Body of pancreas (tissue), 4 donors: ENCODE data around the gene TSPAN18. TPM values are rescaled to one million over a fixed set of nuclear protein-coding genes. Genes with fewer than 3 reads are reported as not detected.

ENCODE experiments used
- ATAC-seq: fragments of 150-250 bp; one replicate; pipeline ENCODE4 v1.9.1; 2016
- DNase-seq, 4 donors: peaks; one replicate each; pipeline ENCODE4 v3.0.0-alpha.2; 2019
- H3K27ac ChIP-seq, 4 donors: fragments of 200-600 bp; sonication (generic); 1 replicate in 3 of 4; 2 replicates in 1 of 4; pipeline versions ENCODE4 v1.5.1 to v1.6.1; 2016 to 2019; ENCODE audit warnings: mild to moderate bottlenecking in 1 of 4, mixed read lengths in 1 of 4, moderate library complexity in 1 of 4
- H3K27me3 ChIP-seq, 2 donors: fragments of 200-600 bp; sonication (generic); one replicate each; pipeline ENCODE4 v1.6.0; 2016; ENCODE audit warnings: mild to moderate bottlenecking in 1 of 2
- H3K36me3 ChIP-seq, 2 donors: fragments of 200-600 bp; sonication (generic); replicated peaks in 1 of 2; 2 replicates each; pipeline ENCODE4 v1.5.1; 2016; ENCODE audit warnings: low read depth in 2 of 2; ENCODE audit not compliant: insufficient read depth in 1 of 2
- H3K4me1 ChIP-seq: fragments of 200-600 bp; sonication (generic); one replicate; pipeline ENCODE4 v1.6.0; 2016
- H3K4me3 ChIP-seq, 2 donors: fragments of 200-600 bp; sonication (generic); 1 replicate in 1 of 2; 2 replicates in 1 of 2; pipeline ENCODE4 v1.5.1; 2016 to 2019
- H3K9me3 ChIP-seq, 3 donors: fragments of 200-600 bp; sonication (generic); 1 replicate in 2 of 3; 2 replicates in 1 of 3; pipeline ENCODE4 v1.5.1; 2016
- POLR2A ChIP-seq, 3 donors: fragments of 450-650 bp; IDR thresholded peaks; one replicate each; pipeline ENCODE4 v1.6.1; 2016; ENCODE audit warnings: antibody characterized with exemption in 3 of 3, mild to moderate bottlenecking in 2 of 3
- WGBS, 2 donors: methylation state at CpG; one replicate each; pipeline ENCODE4 v1.1.5; 2017; 5-methylcytosine and 5-hydroxymethylcytosine counted together
- intact Hi-C: fragments of 100-400 bp; cut with DNase I; formaldehyde crosslinking; loops from one replicate; pipeline ENCODE4 v1.15.1; 2023
- total RNA-seq, 2 donors: library from RNA; depleted of rRNA; stranded (reverse); fragments of >200 nt; gene quantifications; one replicate each; pipeline ENCODE4 v1.1.0, GENCODE V29; 2016
- TF ChIP-seq, protein P1 (sequence below), 7 experiments: fragments of 450-650 bp in 4 of 7; fragments of 200-600 bp in 3 of 7; sonication (generic) in 3 of 7; IDR thresholded peaks; one replicate each; pipeline ENCODE4 v1.5.1; 2016 to 2019; ENCODE audit warnings: antibody characterized with exemption in 7 of 7

TSPAN18 gene
- total RNA-seq, 2 donors from 2014 or later = 2.1 to 3.0 TPM

DNA sequence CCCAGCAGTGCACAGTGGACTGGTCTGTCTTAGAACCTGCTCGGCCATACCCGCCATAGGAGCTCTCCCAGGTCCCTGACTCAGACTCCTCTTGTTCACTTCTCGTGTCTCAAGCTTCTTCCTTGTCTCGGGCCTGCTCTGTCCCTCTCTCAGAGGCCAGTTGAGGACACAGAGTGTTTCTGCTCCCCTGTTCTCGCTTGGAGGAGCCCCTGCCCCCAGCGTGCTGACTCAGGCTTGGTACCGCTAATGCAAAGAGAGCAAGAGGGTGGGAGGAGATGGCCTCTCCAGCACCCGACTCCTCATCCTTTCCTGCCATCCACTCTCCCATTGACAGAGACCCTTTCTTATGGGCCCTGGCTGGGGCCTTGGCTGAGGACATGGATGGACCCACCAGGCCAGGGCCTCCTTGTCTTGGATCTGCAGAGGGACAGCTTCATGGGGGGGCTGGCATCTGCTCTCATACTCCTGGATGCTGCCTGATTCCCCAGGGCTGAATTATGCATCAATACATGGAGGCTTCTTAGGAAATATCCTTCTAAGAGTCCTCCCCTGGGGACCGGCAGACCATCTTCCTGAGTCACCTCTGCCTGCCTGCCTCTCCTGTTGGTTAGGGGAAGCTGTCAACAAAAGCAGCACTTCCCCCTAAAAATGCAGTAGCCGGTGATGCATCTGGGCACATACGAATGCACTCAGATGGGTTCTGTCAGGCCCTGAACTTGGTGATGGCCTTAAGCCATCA lies 15.9 kb downstream of the TSPAN18 start:
- intact Hi-C loops = no loop called here
- no peaks in the 10 kb centered on the region for H3K9me3 ChIP-seq
- H3K27ac ChIP-seq = no peak overlapping the region
- no peaks in the 10 kb centered on the region for H3K27me3 ChIP-seq
- no peak for ATAC-seq
- H3K4me3 ChIP-seq = no peak overlapping the region
- H3K4me1 ChIP-seq = no peaks in the 10 kb centered on the region
- no peak for DNase-seq
- 67 to 84% methylated on average over 8 to 11 of the region's 11 CpGs for WGBS, 2 donors
- TF ChIP-seq POLR2A (IDR thresholded peaks at IDR 0.05) = no peak
- TF ChIP-seq, protein P1, sequence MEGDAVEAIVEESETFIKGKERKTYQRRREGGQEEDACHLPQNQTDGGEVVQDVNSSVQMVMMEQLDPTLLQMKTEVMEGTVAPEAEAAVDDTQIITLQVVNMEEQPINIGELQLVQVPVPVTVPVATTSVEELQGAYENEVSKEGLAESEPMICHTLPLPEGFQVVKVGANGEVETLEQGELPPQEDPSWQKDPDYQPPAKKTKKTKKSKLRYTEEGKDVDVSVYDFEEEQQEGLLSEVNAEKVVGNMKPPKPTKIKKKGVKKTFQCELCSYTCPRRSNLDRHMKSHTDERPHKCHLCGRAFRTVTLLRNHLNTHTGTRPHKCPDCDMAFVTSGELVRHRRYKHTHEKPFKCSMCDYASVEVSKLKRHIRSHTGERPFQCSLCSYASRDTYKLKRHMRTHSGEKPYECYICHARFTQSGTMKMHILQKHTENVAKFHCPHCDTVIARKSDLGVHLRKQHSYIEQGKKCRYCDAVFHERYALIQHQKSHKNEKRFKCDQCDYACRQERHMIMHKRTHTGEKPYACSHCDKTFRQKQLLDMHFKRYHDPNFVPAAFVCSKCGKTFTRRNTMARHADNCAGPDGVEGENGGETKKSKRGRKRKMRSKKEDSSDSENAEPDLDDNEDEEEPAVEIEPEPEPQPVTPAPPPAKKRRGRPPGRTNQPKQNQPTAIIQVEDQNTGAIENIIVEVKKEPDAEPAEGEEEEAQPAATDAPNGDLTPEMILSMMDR (IDR thresholded peaks at IDR 0.05) = no peak
- H3K36me3 ChIP-seq = no peaks in the 10 kb centered on the region

DNA sequence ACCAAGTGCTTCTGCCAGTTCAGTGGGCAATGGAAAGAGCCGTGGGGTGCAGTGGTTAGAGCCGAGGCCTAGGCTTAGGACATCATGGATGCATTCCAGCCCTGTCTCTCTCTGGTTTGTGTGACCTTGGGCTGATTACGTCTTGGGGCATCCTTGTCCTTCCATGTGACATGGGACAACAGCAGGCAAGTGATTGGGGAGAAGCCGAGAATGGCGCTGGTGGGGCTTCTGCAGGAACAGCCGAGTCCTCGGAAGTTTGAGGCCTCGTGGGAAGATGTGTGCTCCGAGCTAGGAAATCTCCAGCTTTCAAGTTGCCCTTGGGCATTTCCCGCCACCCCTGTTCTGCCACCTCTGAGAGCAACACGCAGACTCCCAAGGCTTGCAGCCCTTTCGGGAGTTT lies 16.6 kb downstream of the TSPAN18 start:
- H3K9me3 ChIP-seq = no peaks in the 10 kb centered on the region
- ATAC-seq = no peak
- no peak overlapping the region for H3K4me3 ChIP-seq
- H3K4me1 ChIP-seq = no peaks in the 10 kb centered on the region
- intact Hi-C loops = no loop called here
- DNase-seq = no peak
- WGBS, 2 donors = 80 to 87% methylated on average over 12 of the region's 12 CpGs
- H3K27me3 ChIP-seq = no peaks in the 10 kb centered on the region
- no peak for TF ChIP-seq POLR2A (IDR thresholded peaks at IDR 0.05)
- TF ChIP-seq, protein P1 (IDR thresholded peaks at IDR 0.05) = no peak
- H3K36me3 ChIP-seq = no peaks in the 10 kb centered on the region
- no peak overlapping the region for H3K27ac ChIP-seq

DNA sequence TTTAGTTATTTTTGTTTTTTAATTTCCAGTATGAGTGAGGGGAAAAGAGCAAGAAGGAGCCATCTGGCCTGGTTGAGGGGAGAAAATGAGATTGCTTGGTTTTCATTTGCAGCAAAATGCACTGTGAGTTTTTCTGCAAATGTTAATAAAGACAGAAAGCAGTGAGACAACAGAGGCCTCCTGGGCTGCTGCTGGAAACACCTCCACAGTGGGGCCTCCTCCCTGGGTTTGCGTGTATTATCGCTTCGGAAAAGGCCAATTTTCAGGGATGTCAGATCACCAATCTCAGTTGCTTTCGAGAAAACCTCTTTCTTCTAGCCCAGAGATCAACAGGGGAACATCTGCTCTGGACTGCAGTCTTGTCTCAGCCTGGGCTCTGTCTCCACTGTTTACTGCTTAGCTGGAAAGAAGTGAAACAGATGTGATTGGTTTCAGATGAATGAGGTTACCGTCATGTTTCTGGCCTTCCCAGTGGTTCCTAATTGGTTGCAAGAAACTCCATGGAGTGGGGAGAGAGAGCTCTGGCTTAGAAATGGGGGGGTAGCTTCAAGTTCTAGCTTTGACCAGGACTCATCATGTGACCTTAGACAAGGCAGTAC lies 17.3 kb downstream of the TSPAN18 start:
- no peaks in the 10 kb centered on the region for H3K4me1 ChIP-seq
- 81 to 84% methylated on average over 5 of the region's 5 CpGs for WGBS, 2 donors
- H3K36me3 ChIP-seq = no peaks in the 10 kb centered on the region
- no peak overlapping the region for H3K27ac ChIP-seq
- TF ChIP-seq, protein P1 (IDR thresholded peaks at IDR 0.05) = no peak
- TF ChIP-seq POLR2A (IDR thresholded peaks at IDR 0.05) = no peak
- no peaks in the 10 kb centered on the region for H3K27me3 ChIP-seq
- intact Hi-C loops = no loop called here
- DNase-seq = no peak
- H3K9me3 ChIP-seq = no peaks in the 10 kb centered on the region
- H3K4me3 ChIP-seq = no peak overlapping the region
- no peak for ATAC-seq

DNA sequence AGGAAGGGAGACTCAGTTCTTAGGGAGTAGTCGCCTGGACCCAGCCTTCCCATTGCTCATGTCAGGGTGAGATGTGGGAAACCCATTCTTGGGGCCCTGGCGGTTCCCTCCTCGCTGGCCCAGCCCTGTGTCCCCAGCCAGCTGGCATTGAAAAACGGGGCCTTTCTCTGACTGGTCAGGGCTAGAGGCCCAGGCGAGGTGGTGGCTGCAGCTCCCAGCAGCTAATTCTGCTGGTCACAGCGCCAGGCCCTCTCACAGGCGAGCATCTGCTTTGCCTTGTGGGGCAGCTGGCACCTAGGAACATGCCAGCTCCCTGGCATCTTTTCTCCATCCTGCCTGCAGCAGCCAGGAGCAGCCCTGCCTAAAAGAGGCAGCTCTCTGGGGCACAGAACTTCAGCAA lies 20.1 kb downstream of the TSPAN18 start:
- H3K27me3 ChIP-seq = no peaks in the 10 kb centered on the region
- WGBS, 2 donors = 72 to 76% methylated on average over 3 to 7 of the region's 7 CpGs
- ATAC-seq = no peak
- TF ChIP-seq, protein P1 (IDR thresholded peaks at IDR 0.05) = no peak
- TF ChIP-seq POLR2A (IDR thresholded peaks at IDR 0.05) = no peak
- H3K36me3 ChIP-seq = no peaks in the 10 kb centered on the region
- no peak overlapping the region for H3K27ac ChIP-seq
- H3K4me1 ChIP-seq = no peaks in the 10 kb centered on the region
- intact Hi-C loops = no loop called here
- no peak for DNase-seq
- no peaks in the 10 kb centered on the region for H3K9me3 ChIP-seq
- H3K4me3 ChIP-seq = no peak overlapping the region

DNA sequence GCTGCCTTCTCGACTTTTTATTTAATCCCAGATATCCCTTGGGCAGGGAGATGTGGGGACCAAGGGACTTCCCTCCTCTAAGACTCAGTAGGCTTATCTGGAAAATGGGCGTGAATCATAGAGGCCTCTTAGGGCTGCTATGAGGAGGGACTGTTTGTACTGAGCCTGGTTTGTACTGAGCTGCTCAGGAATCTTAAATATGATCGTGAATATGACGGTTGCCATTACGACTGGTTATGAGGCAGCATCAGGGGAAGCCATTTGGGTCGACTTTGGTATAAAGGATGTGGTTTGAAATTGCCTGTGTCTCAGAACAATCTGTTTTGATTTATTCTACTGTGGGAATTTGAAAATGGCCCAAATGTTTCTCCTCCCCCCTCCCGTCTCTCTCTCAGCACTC lies 20.6 kb downstream of the TSPAN18 start:
- intact Hi-C loops = no loop called here
- H3K27me3 ChIP-seq = no peaks in the 10 kb centered on the region
- no peaks in the 10 kb centered on the region for H3K4me1 ChIP-seq
- no peak overlapping the region for H3K4me3 ChIP-seq
- no peaks in the 10 kb centered on the region for H3K9me3 ChIP-seq
- TF ChIP-seq POLR2A (IDR thresholded peaks at IDR 0.05) = no peak
- TF ChIP-seq, protein P1 (IDR thresholded peaks at IDR 0.05) = no peak
- no peak for DNase-seq
- WGBS, 2 donors = 65% methylated on average over 7 of the region's 7 CpGs
- ATAC-seq = no peak
- no peak overlapping the region for H3K27ac ChIP-seq
- no peaks in the 10 kb centered on the region for H3K36me3 ChIP-seq
